ENCODE measurements around the gene ZNF185. TPM values are rescaled to one million over a fixed set of nuclear protein-coding genes. Genes with fewer than 3 reads are reported as not detected.

ZNF185 gene
- total and polyA plus RNA-seq, 9 of the 15 experiments (the other 6 are each of a cell fraction or from before 2014, with no cell fraction given): 0.08 to 1.1 (median 0.22) TPM

DNA sequence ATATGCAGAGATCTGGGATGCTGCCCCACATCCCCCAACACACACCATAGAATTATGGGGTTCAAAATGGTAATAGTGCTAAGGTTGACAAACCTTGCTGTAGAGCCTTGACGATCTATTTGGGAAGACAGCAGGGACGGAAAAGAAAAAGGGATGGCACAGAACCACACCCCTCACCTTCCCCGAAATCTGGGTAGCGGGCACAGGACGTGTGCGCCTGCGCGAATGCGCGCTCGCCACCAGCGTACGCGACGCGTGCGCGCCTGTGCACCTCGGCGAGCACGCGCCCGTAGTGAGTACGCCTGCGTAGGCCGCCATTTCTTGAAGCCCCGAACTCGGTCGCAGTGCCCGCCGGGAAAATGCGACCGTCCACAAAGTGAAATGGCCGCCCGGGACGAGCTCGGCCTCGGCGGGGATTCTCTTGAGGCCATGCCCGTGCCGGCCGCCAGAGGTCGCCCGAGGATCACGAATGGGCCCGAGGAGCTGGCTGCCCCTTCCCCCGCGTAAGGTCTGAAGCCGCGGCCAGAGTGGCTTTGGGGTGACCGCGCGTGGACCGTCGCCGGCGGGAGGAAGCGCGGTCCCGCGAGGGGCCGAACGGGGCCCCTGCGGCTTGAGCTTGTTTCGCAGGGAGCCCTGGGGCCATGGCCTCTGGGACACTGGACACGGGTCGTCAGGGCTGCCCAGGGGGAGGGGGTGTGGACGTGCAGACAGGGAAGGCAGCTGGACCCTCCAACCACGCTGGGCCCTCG lies 43.6 kb downstream of the ZNF185 start (continued):
- TF ChIP-seq, protein P1, sequence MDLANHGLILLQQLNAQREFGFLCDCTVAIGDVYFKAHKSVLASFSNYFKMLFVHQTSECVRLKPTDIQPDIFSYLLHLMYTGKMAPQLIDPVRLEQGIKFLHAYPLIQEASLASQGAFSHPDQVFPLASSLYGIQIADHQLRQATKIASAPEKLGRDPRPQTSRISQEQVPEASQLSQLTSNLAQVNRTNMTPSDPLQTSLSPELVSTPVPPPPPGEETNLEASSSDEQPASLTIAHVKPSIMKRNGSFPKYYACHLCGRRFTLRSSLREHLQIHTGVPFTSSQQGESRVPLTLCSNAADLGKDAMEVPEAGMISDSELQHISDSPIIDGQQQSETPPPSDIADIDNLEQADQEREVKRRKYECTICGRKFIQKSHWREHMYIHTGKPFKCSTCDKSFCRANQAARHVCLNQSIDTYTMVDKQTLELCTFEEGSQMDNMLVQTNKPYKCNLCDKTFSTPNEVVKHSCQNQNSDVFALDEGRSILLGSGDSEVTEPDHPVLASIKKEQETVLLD (IDR thresholded peaks at IDR 0.05): peak; percentile 97
- TF ChIP-seq PHTF2 (CRISPR knock-in tag; IDR thresholded peaks at IDR 0.05): no peak
- TF ChIP-seq C11orf30 (IDR thresholded peaks at IDR 0.05; ENCODE audit: low read depth): peak; percentile 97
- TF ChIP-seq CREB1 (IDR thresholded peaks at IDR 0.05): peak; percentile 46
- TF ChIP-seq CREB1 (CRISPR knock-in tag; IDR thresholded peaks at IDR 0.05): peak; percentile 50; the same call in 1 of the 2 replicates
- no peak for TF ChIP-seq NFYB (IDR thresholded peaks at IDR 0.05; ENCODE audit: extremely low read depth, insufficient read length)
- no peak for TF ChIP-seq ZNF408 (CRISPR knock-in tag; IDR thresholded peaks at IDR 0.05; ENCODE audit: low read depth)
- no peak for TF ChIP-seq ZNF707 (CRISPR knock-in tag; conservative IDR thresholded peaks at IDR 0.05)
- 0 out of 2 replicates have a peak, but pooled peaks have one; percentile 17 for TF ChIP-seq MYNN (IDR thresholded peaks at IDR 0.05)
- no peak for TF ChIP-seq MYNN (CRISPR knock-in tag; IDR thresholded peaks at IDR 0.05)
- TF ChIP-seq, protein P2, sequence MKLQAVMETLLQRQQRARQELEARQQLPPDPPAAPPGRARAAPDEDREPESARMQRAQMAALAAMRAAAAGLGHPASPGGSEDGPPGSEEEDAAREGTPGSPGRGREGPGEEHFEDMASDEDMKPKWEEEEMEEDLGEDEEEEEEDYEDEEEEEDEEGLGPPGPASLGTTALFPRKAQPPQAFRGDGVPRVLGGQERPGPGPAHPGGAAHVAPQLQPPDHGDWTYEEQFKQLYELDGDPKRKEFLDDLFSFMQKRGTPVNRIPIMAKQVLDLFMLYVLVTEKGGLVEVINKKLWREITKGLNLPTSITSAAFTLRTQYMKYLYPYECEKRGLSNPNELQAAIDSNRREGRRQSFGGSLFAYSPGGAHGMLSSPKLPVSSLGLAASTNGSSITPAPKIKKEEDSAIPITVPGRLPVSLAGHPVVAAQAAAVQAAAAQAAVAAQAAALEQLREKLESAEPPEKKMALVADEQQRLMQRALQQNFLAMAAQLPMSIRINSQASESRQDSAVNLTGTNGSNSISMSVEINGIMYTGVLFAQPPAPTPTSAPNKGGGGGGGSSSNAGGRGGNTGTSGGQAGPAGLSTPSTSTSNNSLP (IDR thresholded peaks at IDR 0.05; ENCODE audit: borderline replicate concordance, low read depth, low read length): no peak
- TF ChIP-seq MYC (IDR thresholded peaks at IDR 0.05; ENCODE audit: low read depth, low read length): peak; percentile 73
- no peak for TF ChIP-seq MYC (CRISPR knock-in tag; IDR thresholded peaks at IDR 0.05; ENCODE audit: borderline replicate concordance, low read depth)
- 0 out of 4 replicates have a peak, but pooled peaks of 1 of the 2 experiments have one; percentile 55 for TF ChIP-seq TEAD1 (CRISPR knock-in tag; IDR thresholded peaks at IDR 0.05)
- no peak for TF ChIP-seq ZNF282 (CRISPR knock-in tag; IDR thresholded peaks at IDR 0.05)
- peak; percentile 84 for TF ChIP-seq CXXC5 (CRISPR knock-in tag; IDR thresholded peaks at IDR 0.05)
- TF ChIP-seq MBD2 (IDR thresholded peaks at IDR 0.05; ENCODE audit: borderline replicate concordance, low read depth): peak; percentile 51; the same call in 1 of the 2 replicates
- no peak for TF ChIP-seq GATAD2B (IDR thresholded peaks at IDR 0.05; ENCODE audit: borderline replicate concordance)
- TF ChIP-seq ZNF311 (CRISPR knock-in tag; IDR thresholded peaks at IDR 0.05): no peak
- no peak for TF ChIP-seq ZEB2 (IDR thresholded peaks at IDR 0.05)
- TF ChIP-seq NONO (IDR thresholded peaks at IDR 0.05; ENCODE audit: low read depth in 2 of 2, low read length in 1 of 2): peak in 1 of 2 experiments; percentile 16; a peak in 1 of 4 replicates
- TF ChIP-seq HMGN3 (IDR thresholded peaks at IDR 0.05; ENCODE audit: borderline replicate concordance, extremely low read depth, insufficient read length, low read depth, low read length): peak; percentile 80
